ENCODE results near the gene IL22RA1. TPM values are rescaled to one million over a fixed set of nuclear protein-coding genes. Genes with fewer than 3 reads are reported as not detected.

The IL22RA1 gene
- total and polyA plus RNA-seq, 10 of the 15 experiments (the other 5 are each of a cell fraction or from before 2014, with no cell fraction given), result not detected

- TF ChIP-seq, protein P1, sequence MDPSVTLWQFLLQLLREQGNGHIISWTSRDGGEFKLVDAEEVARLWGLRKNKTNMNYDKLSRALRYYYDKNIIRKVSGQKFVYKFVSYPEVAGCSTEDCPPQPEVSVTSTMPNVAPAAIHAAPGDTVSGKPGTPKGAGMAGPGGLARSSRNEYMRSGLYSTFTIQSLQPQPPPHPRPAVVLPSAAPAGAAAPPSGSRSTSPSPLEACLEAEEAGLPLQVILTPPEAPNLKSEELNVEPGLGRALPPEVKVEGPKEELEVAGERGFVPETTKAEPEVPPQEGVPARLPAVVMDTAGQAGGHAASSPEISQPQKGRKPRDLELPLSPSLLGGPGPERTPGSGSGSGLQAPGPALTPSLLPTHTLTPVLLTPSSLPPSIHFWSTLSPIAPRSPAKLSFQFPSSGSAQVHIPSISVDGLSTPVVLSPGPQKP (IDR thresholded peaks at IDR 0.05; ENCODE audit: low read depth, low read length), result no peak
- TF ChIP-seq RAD51 (IDR thresholded peaks at IDR 0.05), result no peak
- TF ChIP-seq ZNF592 (IDR thresholded peaks at IDR 0.05), result no peak
- no peak for TF ChIP-seq NFYB (IDR thresholded peaks at IDR 0.05; ENCODE audit: insufficient read depth, low read depth, low read length)
- TF ChIP-seq SMAD1 (IDR thresholded peaks at IDR 0.05; ENCODE audit: low read depth, partially characterized antibody), result no peak
- TF ChIP-seq IRF3 (IDR thresholded peaks at IDR 0.05), result no peak
- TF ChIP-seq HDGF (IDR thresholded peaks at IDR 0.05), result no peak
- no peak for TF ChIP-seq IRF4 (IDR thresholded peaks at IDR 0.05; ENCODE audit: low read depth, low read length)
- TF ChIP-seq SMARCA5 (IDR thresholded peaks at IDR 0.05), result no peak
- no peak for TF ChIP-seq TCF12 (IDR thresholded peaks at IDR 0.05; ENCODE audit: low read depth, low read length)
- TF ChIP-seq FOS (IDR thresholded peaks at IDR 0.05; ENCODE audit: borderline replicate concordance, extremely low read depth, insufficient read length), result no peak
Observed at GRCh38 chr1:24103879-24104278, 39.1 kb downstream of the IL22RA1 start (continued).
